ENCODE measurements around the gene C2CD2. TPM values are rescaled to one million over a fixed set of nuclear protein-coding genes. Genes with fewer than 3 reads are reported as not detected.
A peak's percentile ranks its signal among the peaks of the same experiment; 100 is the strongest.

The C2CD2 gene
- total RNA-seq, 1 donor from 2014 or later = 23.8 TPM

- H3K27me3 ChIP-seq (ENCODE audit: low read depth) = no peaks in the 10 kb centered on the region
- H3K36me3 ChIP-seq = peaks cover 59% of the 10 kb centered on the region
- no peak overlapping the region for H3K4me3 ChIP-seq
- H3K9me3 ChIP-seq = peaks cover 9% of the 10 kb centered on the region
- no peak for ATAC-seq
- H3K27ac ChIP-seq = no peak overlapping the region
- DNase-seq = no peak
- no peak for TF ChIP-seq CTCF (IDR thresholded peaks at IDR 0.05)
- intact Hi-C loops (cut with DNase I) = no loop called here
- H3K4me1 ChIP-seq = no peaks in the 10 kb centered on the region
Observed at GRCh38 chr21:41837756-41838297, 116.0 kb downstream of the C2CD2 start.

GRCh38 chr21:41836166-41837015, 117.4 kb downstream of the C2CD2 start:
- Histone ChIP-seq H3K9me3 (peaks cover 9% of the 10 kb centered on the region), H3K4me3 (no peak overlapping the region), H3K4me1 (no peaks in the 10 kb centered on the region), H3K27ac (no peak overlapping the region), H3K36me3 (peaks cover 59% of the 10 kb centered on the region), H3K27me3 (ENCODE audit: low read depth) (no peaks in the 10 kb centered on the region)
- intact Hi-C loops (cut with DNase I) = no loop called here
- no peak for TF ChIP-seq CTCF (IDR thresholded peaks at IDR 0.05)
- DNase-seq = no peak
- no peak for ATAC-seq

GRCh38 chr21:41835711-41836154, 118.1 kb downstream of the C2CD2 start:
- DNase-seq = no peak
- Histone ChIP-seq H3K9me3 (peaks cover 4% of the 10 kb centered on the region), H3K27ac (no peak overlapping the region), H3K36me3 (peaks cover 59% of the 10 kb centered on the region), H3K4me3 (no peak overlapping the region), H3K4me1 (no peaks in the 10 kb centered on the region), H3K27me3 (ENCODE audit: low read depth) (no peaks in the 10 kb centered on the region)
- intact Hi-C loops (cut with DNase I) = no loop called here
- no peak for TF ChIP-seq CTCF (IDR thresholded peaks at IDR 0.05)
- ATAC-seq = peak in 1 of 2 donors; percentile 61

Other genes with a start within 250 kb of the C2CD2 start
- gene RIPK4, start 187.0 kb downstream of the C2CD2 start, total RNA-seq = 8.7 TPM
- gene PRDM15, start 74.7 kb downstream of the C2CD2 start, total RNA-seq = 6.6 TPM
- 15.6 TPM for gene ZBTB21, start 56.3 kb upstream of the C2CD2 start, total RNA-seq
- gene UMODL1, start 117.3 kb upstream of the C2CD2 start, total RNA-seq = 0.50 TPM